MM.1S (cell line): ENCODE data around the gene UACA.

Experiments used
- EZH2 ChIP-seq: fragments of 300-600 bp; sonication (generic); optimal IDR thresholded peaks from 2 replicates; pipeline ENCODE3; 2017; ENCODE audit warnings: low read depth, mild to moderate bottlenecking, antibody characterized with exemption, low read length, mixed read lengths
- TF ChIP-seq, protein P1 (sequence below): fragments of 300-600 bp; sonication (generic); IDR thresholded peaks from 2 replicates; pipeline ENCODE4 v1.5.1; 2016; ENCODE audit warnings: antibody characterized with exemption, low read length, mixed read lengths

GRCh38 chr15:70643106-70643782, 120.1 kb downstream of the UACA start:
- no peak for TF ChIP-seq EZH2
- TF ChIP-seq, protein P1, sequence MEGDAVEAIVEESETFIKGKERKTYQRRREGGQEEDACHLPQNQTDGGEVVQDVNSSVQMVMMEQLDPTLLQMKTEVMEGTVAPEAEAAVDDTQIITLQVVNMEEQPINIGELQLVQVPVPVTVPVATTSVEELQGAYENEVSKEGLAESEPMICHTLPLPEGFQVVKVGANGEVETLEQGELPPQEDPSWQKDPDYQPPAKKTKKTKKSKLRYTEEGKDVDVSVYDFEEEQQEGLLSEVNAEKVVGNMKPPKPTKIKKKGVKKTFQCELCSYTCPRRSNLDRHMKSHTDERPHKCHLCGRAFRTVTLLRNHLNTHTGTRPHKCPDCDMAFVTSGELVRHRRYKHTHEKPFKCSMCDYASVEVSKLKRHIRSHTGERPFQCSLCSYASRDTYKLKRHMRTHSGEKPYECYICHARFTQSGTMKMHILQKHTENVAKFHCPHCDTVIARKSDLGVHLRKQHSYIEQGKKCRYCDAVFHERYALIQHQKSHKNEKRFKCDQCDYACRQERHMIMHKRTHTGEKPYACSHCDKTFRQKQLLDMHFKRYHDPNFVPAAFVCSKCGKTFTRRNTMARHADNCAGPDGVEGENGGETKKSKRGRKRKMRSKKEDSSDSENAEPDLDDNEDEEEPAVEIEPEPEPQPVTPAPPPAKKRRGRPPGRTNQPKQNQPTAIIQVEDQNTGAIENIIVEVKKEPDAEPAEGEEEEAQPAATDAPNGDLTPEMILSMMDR, result no peak
